PC-3 (cell line): Measurements from ENCODE around the gene LUM. TPM values are rescaled to one million over a fixed set of nuclear protein-coding genes. Genes with fewer than 3 reads are reported as not detected.

Experiments
- ATAC-seq: fragments of 200-7000 bp; cut with Tn5 transposase; 2 replicates; pipeline ENCODE4 v1.9.1; 2020; ENCODE audit warnings: mild to moderate bottlenecking, moderate library complexity
- BruUV-seq: library from RNA; stranded (reverse); fragments of 400-500 nt; replicated peaks from 2 replicates; lab custom pipeline; 2021; lab: Mats Ljungman, UMichigan
- CTCF ChIA-PET: fragments of 300-600 bp; sonication (Branson Sonifier 250); formaldehyde crosslinking; loops from one replicate; lab custom pipeline; 2022; ENCODE audit warnings: antibody characterized with exemption; lab: Charles Lee
- POLR2A ChIA-PET: fragments of 300-600 bp; sonication (Branson Sonifier 250); formaldehyde crosslinking; loops from one replicate; lab custom pipeline; 2022; ENCODE audit warnings: antibody characterized with exemption; ENCODE audit not compliant: unreplicated experiment; lab: Charles Lee
- DNase-seq: peaks from one replicate; pipeline ENCODE4 v3.0.0-alpha.2; 2015
- H2AFZ ChIP-seq: fragments of 300-600 bp; sonication (generic); 2 replicates; pipeline ENCODE4 v1.6.0; 2016; ENCODE audit warnings: antibody characterized with exemption, low read length
- H3F3A ChIP-seq: fragments of 300-600 bp; sonication (generic); one replicate; pipeline ENCODE4 v1.6.0; 2017; ENCODE audit warnings: antibody characterized with exemption, low read length, control low read depth, mild to moderate bottlenecking; ENCODE audit not compliant: unreplicated experiment
- H3K27ac ChIP-seq: fragments of 300-600 bp; sonication (generic); 2 replicates; pipeline ENCODE4 v1.5.1; 2016; ENCODE audit warnings: mild to moderate bottlenecking, low read length
- H3K27me3 ChIP-seq: fragments of 300-600 bp; sonication (generic); 2 replicates; pipeline ENCODE4 v1.6.1; 2016; ENCODE audit warnings: low read length, mixed read lengths
- H3K36me3 ChIP-seq: fragments of 300-600 bp; sonication (generic); 2 replicates; pipeline ENCODE4 v1.6.1; 2016; ENCODE audit warnings: low read depth, mixed run types, low read length, mixed read lengths
- H3K4me1 ChIP-seq: fragments of 300-600 bp; sonication (generic); 2 replicates; pipeline ENCODE4 v1.5.1; 2016; ENCODE audit warnings: low read length; ENCODE audit not compliant: insufficient read depth
- H3K4me2 ChIP-seq: fragments of 300-600 bp; sonication (generic); 2 replicates; pipeline ENCODE4 v1.6.0; 2016; ENCODE audit warnings: low read length
- H3K4me3 ChIP-seq: fragments of 300-600 bp; sonication (generic); 2 replicates; pipeline ENCODE4 v1.5.1; 2016; ENCODE audit warnings: mild to moderate bottlenecking, low read length, mixed read lengths
- H3K79me2 ChIP-seq: fragments of 300-600 bp; sonication (generic); 2 replicates; pipeline ENCODE4 v1.6.1; 2017; ENCODE audit warnings: low read length, mixed read lengths
- H3K9ac ChIP-seq: fragments of 300-600 bp; sonication (generic); 2 replicates; pipeline ENCODE4 v1.6.0; 2016; ENCODE audit warnings: mild to moderate bottlenecking, low read length
- H3K9me2 ChIP-seq: fragments of 300-600 bp; sonication (generic); replicated peaks from 2 replicates; pipeline ENCODE4 v1.6.1; 2016; ENCODE audit warnings: mixed run types, low read length, mixed read lengths
- H3K9me3 ChIP-seq: fragments of 300-600 bp; sonication (generic); 2 replicates; pipeline ENCODE4 v1.6.1; 2016; ENCODE audit warnings: low read length, mixed read lengths
- H4K20me1 ChIP-seq: fragments of 300-600 bp; sonication (generic); 2 replicates; pipeline ENCODE4 v1.6.1; 2016; ENCODE audit warnings: low read length, mixed read lengths
- EZH2 ChIP-seq: fragments of 300-600 bp; sonication (generic); IDR thresholded peaks from one replicate; pipeline ENCODE4 v1.6.1; 2017; ENCODE audit warnings: antibody characterized with exemption, mild to moderate bottlenecking, low read length; ENCODE audit not compliant: unreplicated experiment
- EZH2phosphoT487 ChIP-seq: fragments of 300-600 bp; sonication (generic); IDR thresholded peaks from 2 replicates; pipeline ENCODE4 v1.6.1; 2018; ENCODE audit warnings: mild to moderate bottlenecking, antibody characterized with exemption, low read length, borderline replicate concordance
- intact Hi-C: fragments of 100-400 bp; cut with micrococcal nuclease; formaldehyde crosslinking; loops from 2 replicates; pipeline ENCODE4 v1.9.0; 2023
- total RNA-seq: library from RNA; depleted of rRNA; stranded (reverse); fragments of >200 nt; gene quantifications from 2 replicates; pipeline ENCODE4 v1.2.3, GENCODE V29; 2014
- TF ChIP-seq, protein P1 (sequence below): fragments of 300-600 bp; sonication (generic); conservative IDR thresholded peaks from 2 replicates; pipeline ENCODE4 v1.5.1; 2017; ENCODE audit warnings: antibody characterized with exemption, low read depth, mild to moderate bottlenecking, low read length

Gene LUM
- total RNA-seq, 1 experiment from 2014 or later: 0.15 TPM

DNA sequence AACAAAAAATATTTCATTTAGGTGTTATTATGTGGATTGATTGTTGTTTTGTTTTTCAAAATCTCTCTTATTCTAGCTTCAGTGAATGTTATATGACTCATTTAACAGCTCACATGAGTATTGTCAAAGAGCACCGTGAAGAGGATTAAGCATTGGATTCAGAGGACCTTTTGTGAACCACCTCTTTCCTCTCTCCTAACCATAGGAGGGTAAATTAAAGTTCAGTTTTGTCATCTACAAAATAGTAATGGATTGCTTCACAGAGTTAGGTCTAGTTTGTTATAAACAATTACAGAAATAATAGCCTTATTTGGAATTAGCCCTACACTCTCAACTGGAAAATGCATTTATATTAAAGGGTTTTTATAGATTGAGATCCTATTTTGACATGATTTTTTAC lies 52.5 kb downstream of the LUM start:
- intact Hi-C loops: no loop called here
- ChIA-PET CTCF (no interaction called here), POLR2A (no interaction called here)
- no TSS peak for BruUV-seq
- Histone ChIP-seq H3F3A (no peaks in the 10 kb centered on the region), H2AFZ (no peak overlapping the region), H3K9ac (no peak overlapping the region), H4K20me1 (no peaks in the 10 kb centered on the region), H3K9me3 (no peaks in the 10 kb centered on the region), H3K4me1 (no peaks in the 10 kb centered on the region), H3K4me2 (no peak overlapping the region), H3K4me3 (no peak overlapping the region), H3K27me3 (no peaks in the 10 kb centered on the region), H3K36me3 (no peaks in the 10 kb centered on the region), H3K27ac (no peak overlapping the region), H3K79me2 (no peaks in the 10 kb centered on the region), H3K9me2 (no peaks in the 10 kb centered on the region)
- ATAC-seq: no peak
- TF ChIP-seq EZH2phosphoT487: no peak
- TF ChIP-seq, protein P1, sequence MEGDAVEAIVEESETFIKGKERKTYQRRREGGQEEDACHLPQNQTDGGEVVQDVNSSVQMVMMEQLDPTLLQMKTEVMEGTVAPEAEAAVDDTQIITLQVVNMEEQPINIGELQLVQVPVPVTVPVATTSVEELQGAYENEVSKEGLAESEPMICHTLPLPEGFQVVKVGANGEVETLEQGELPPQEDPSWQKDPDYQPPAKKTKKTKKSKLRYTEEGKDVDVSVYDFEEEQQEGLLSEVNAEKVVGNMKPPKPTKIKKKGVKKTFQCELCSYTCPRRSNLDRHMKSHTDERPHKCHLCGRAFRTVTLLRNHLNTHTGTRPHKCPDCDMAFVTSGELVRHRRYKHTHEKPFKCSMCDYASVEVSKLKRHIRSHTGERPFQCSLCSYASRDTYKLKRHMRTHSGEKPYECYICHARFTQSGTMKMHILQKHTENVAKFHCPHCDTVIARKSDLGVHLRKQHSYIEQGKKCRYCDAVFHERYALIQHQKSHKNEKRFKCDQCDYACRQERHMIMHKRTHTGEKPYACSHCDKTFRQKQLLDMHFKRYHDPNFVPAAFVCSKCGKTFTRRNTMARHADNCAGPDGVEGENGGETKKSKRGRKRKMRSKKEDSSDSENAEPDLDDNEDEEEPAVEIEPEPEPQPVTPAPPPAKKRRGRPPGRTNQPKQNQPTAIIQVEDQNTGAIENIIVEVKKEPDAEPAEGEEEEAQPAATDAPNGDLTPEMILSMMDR: no peak
- no peak for TF ChIP-seq EZH2
- no peak for DNase-seq

DNA sequence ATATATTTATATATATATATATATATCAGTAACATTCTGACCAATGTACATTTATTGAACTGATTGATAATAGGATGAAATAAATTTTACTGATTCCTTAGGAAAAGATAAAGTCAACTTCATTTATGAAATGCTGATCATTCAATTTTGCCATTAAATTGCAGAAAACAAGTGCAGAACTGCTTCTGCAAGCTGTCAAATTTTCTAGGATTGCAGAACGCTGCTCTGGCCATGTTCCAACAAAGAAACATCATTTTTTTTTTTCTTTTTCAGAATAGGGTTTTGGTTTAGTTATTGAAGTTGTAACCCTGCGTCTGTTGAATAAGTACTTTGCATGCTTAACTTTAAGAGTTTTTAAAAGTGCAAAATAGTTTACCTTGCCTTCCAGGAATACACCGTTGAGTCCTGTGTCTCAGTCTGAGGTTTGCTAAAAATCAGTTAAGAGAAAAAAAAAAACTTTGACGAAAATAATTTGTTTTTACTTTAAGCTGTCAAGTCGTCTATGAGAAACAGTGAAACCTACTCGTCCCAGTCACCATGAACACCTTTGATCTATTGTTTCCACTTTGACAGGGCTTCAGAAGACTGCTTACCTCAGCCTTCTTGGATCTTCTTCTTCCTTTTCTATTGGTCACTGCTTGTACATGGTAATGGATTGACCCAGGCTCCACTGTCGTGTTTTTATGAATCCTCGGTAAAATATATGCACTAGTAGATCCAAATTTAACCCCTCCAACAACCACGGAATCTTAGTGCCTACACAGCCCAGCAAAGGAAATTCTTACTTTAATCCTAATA lies 53.7 kb downstream of the LUM start, which contains the start of gene KERA:
Gene KERA (minus strand): TSS at position 657 of the 798 bp plus-strand sequence. CDS start 1,743 bp downstream, outside the sequence.
- BruUV-seq: no TSS peak
- CTCF ChIA-PET: no interaction called here

More for the DNA sequence above, 53.7 kb downstream of the LUM start, which contains the start of gene KERA:
- no peaks in the 10 kb centered on the region for H3K9me3 ChIP-seq
- no peaks in the 10 kb centered on the region for H3K4me1 ChIP-seq
- no peaks in the 10 kb centered on the region for H4K20me1 ChIP-seq
- no peak within 1 kb of the TSS for H3K9ac ChIP-seq
- no peaks in the 10 kb centered on the region for H3K36me3 ChIP-seq
- TF ChIP-seq, protein P1: no peak
- TF ChIP-seq EZH2phosphoT487: no peak
- TF ChIP-seq EZH2: no peak
- H3K4me2 ChIP-seq: no peak within 1 kb of the TSS
- no peaks in the 10 kb centered on the region for H3F3A ChIP-seq
- no peaks in the 10 kb centered on the region for H3K79me2 ChIP-seq
- no peak within 1 kb of the TSS for H3K27ac ChIP-seq
- H2AFZ ChIP-seq: no peak within 1 kb of the TSS
- no peak for ATAC-seq
- H3K4me3 ChIP-seq: no peak within 1 kb of the TSS
- no peaks in the 10 kb centered on the region for H3K9me2 ChIP-seq
- DNase-seq: no peak
- intact Hi-C loops: no loop called here
- no peaks in the 10 kb centered on the region for H3K27me3 ChIP-seq
- POLR2A ChIA-PET: no interaction called here
